Measurements from ENCODE around the gene RNF180.
"Not testable (repeated sequence)": the region's sequence is repeated elsewhere in the genome, so short reads cannot be mapped to it uniquely, and the experiment has no call there.

The RNF180 gene

DNA sequence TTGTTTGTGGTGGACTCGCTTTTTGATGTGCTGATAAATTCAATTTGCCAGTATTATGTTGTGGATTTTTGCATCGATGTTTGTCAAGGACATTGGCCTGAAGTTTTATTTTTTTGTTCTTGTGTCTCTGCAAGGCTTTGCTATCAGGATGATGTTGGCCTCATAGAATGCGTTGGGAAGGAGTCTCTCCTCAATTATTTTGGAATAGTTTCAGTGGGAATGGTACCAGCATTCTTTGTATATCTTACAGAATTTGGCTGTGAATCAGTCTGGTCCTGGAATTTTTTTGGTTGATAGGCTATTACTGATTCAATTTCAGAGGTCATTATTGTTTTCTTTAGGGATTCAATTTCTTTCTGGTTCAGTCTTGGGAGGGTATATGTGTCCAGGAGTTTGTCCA lies 198.8 kb downstream of the RNF180 start:
- Histone ChIP-seq H3K27ac (ENCODE audit: low read length) (no peak overlapping the region), H3K9me3 (ENCODE audit: control insufficient read depth in 2 of 2, low read length in 2 of 2) (peaks cover 0 to 5% of the 10 kb centered on the region in 2 donors), H3K36me3 (ENCODE audit: control insufficient read depth in 2 of 2, insufficient read depth in 2 of 2, low read length in 2 of 2) (no peaks in the 10 kb centered on the region), H3K4me3 (ENCODE audit: low read length in 2 of 2) (no peak overlapping the region), H3K27me3 (ENCODE audit: control insufficient read depth in 1 of 2, insufficient read depth in 2 of 2, low read length in 2 of 2) (no peaks in the 10 kb centered on the region), H3K9ac (ENCODE audit: low read length in 2 of 2) (no peak overlapping the region), H3K4me1 (ENCODE audit: control insufficient read depth, insufficient read depth, low read length) (no peaks in the 10 kb centered on the region)

DNA sequence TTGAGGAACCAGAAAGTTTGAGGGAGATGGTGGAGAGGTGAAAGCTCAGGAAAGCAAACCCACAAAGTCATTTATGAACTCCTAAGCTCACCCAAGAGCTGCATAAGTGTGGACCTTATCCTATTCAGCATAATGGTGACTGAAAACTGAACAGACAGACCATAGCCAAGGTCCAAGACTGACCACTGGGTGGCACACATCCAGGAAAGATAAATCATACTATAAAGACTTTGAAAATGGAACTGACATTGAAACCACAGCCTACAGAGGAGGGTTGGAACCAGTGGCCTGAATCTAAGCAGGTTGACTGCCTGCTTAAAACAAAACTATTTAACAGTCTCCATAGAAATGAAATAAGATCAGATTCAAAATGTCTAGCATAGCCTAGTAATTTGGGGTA lies 219.1 kb downstream of the RNF180 start:
- Histone ChIP-seq H3K27ac (ENCODE audit: low read length) (no peak overlapping the region), H3K36me3 (ENCODE audit: control insufficient read depth in 2 of 2, insufficient read depth in 2 of 2, low read length in 2 of 2) (no peaks in the 10 kb centered on the region), H3K9me3 (ENCODE audit: control insufficient read depth in 2 of 2, low read length in 2 of 2) (peaks cover 0 to 4% of the 10 kb centered on the region in 2 donors), H3K9ac (ENCODE audit: low read length in 2 of 2) (no peak overlapping the region), H3K4me3 (ENCODE audit: low read length in 2 of 2) (no peak overlapping the region), H3K27me3 (ENCODE audit: control insufficient read depth in 1 of 2, insufficient read depth in 2 of 2, low read length in 2 of 2) (no peaks in the 10 kb centered on the region), H3K4me1 (ENCODE audit: control insufficient read depth, insufficient read depth, low read length) (no peaks in the 10 kb centered on the region)

DNA sequence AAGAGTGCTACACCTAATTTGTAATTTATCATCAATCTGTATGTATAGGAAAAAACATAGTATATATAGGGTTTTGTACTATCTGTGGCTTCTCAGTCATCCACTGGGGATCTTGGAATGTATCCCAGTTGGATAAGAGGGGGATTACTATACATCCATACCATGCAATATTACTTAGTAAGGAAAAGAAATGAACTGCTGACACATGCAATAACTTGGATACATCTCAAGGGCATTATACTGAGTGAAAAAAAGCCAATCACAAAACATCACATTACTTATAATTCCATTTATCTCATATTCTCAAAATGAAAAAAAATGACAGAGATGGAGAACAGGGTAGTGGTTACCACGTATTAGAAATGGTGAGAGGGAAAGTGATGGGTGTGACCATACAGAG lies 231.9 kb downstream of the RNF180 start:
- H3K4me3 ChIP-seq (ENCODE audit: low read length in 2 of 2) = no peak overlapping the region

DNA sequence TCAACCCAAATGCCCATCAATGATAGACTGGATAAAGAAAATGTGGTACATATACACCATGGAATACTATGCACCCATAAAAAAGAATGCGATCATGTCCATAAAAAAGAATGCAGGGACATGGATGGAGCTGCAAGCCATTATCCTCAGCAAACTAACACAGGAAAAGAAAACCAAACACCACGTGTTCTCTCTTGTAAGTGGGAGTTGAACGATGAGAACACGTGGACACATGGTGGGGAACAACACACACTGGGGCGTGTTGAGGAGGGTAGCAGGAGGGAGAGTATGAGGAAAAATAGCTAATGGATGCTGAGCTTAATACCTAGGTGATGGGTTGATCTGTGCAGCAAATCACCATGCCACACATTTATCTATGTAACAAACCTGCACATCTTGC lies 233.1 kb downstream of the RNF180 start:
- H3K4me1 ChIP-seq (ENCODE audit: control insufficient read depth, insufficient read depth, low read length); H3K9me3 ChIP-seq (ENCODE audit: control insufficient read depth in 2 of 2, low read length in 2 of 2): not testable (repeated sequence)

More for the DNA sequence above, 231.9 kb downstream of the RNF180 start:
- Histone ChIP-seq H3K9me3 (ENCODE audit: control insufficient read depth in 2 of 2, low read length in 2 of 2) (peaks cover 0 to 3% of the 10 kb centered on the region in 2 donors), H3K27ac (ENCODE audit: low read length) (no peak overlapping the region), H3K4me1 (ENCODE audit: control insufficient read depth, insufficient read depth, low read length) (no peaks in the 10 kb centered on the region), H3K36me3 (ENCODE audit: control insufficient read depth in 2 of 2, insufficient read depth in 2 of 2, low read length in 2 of 2) (no peaks in the 10 kb centered on the region), H3K9ac (ENCODE audit: low read length in 2 of 2) (no peak overlapping the region), H3K27me3 (ENCODE audit: control insufficient read depth in 1 of 2, insufficient read depth in 2 of 2, low read length in 2 of 2) (no peaks in the 10 kb centered on the region)

DNA sequence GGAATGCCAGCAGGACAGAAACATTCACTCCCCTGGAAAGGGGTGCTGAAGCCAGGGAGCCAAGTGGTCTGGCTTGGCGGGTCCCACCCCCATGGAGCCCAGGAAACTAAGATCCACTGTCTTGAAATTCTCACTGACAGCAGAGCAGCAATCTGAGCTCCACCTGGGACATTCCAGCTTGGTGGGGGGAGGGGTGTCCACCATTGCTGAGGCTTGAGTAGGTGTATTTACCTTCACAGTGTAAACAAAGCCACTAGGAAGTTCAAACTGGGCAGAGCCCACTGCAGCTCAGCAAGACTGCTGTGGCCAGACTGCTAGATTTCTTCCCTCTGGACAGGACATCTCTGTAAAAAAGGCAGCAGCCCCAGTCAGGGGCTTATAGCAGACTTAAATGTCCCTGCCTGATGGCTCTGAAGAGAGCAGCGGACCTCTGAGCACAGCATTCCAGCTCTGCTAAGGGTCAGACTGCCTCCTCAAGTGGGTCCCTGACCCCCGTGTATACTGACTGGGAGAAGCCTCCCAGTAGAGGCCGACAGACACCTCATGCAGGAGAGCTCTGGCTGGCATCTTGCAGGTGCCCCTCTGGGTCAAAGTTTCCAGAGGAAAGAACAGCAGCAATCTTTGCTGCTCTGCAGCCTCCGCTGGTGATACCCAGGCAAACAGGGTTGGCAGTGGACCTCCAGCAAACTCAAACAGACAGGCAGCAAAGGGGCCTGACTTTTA lies 241.6 kb downstream of the RNF180 start:
- not testable (repeated sequence) for H3K4me3 ChIP-seq (ENCODE audit: low read length in 2 of 2); H3K4me1 ChIP-seq (ENCODE audit: control insufficient read depth, insufficient read depth, low read length); H3K9ac ChIP-seq (ENCODE audit: low read length in 2 of 2); H3K36me3 ChIP-seq (ENCODE audit: control insufficient read depth in 2 of 2, insufficient read depth in 2 of 2, low read length in 2 of 2); H3K27me3 ChIP-seq (ENCODE audit: control insufficient read depth in 1 of 2, insufficient read depth in 2 of 2, low read length in 2 of 2); H3K27ac ChIP-seq (ENCODE audit: low read length); H3K9me3 ChIP-seq (ENCODE audit: control insufficient read depth in 2 of 2, low read length in 2 of 2)

More for the DNA sequence above, 233.1 kb downstream of the RNF180 start:
- not testable (repeated sequence) for H3K27me3 ChIP-seq (ENCODE audit: control insufficient read depth in 1 of 2, insufficient read depth in 2 of 2, low read length in 2 of 2); H3K9ac ChIP-seq (ENCODE audit: low read length in 2 of 2); H3K36me3 ChIP-seq (ENCODE audit: control insufficient read depth in 2 of 2, insufficient read depth in 2 of 2, low read length in 2 of 2); H3K27ac ChIP-seq (ENCODE audit: low read length); H3K4me3 ChIP-seq (ENCODE audit: low read length in 2 of 2)

DNA sequence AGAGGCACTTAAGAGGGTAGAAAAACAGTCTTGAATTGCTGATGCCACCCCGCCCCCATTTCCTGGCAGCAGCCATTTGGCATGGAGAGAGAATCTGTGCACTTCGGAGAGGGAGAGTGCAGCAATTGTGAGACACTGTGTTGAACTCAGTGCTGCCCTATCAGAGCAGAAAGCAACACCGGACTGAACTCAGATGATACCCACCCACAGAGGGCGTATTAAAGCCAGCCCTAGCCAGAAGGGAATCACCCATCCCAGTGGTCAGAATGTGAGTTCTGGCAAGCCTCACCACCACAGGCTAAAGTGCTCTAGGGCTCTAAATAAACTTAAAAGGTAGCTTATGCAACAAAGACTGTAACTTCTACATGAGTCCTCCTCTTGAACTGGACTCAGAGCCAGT lies 251.7 kb downstream of the RNF180 start:
- Histone ChIP-seq H3K9me3 (ENCODE audit: control insufficient read depth in 2 of 2, low read length in 2 of 2) (no peaks in the 10 kb centered on the region), H3K27ac (ENCODE audit: low read length) (no peak overlapping the region), H3K9ac (ENCODE audit: low read length in 2 of 2) (no peak overlapping the region), H3K4me1 (ENCODE audit: control insufficient read depth, insufficient read depth, low read length) (no peaks in the 10 kb centered on the region), H3K27me3 (ENCODE audit: control insufficient read depth in 1 of 2, insufficient read depth in 2 of 2, low read length in 2 of 2) (no peaks in the 10 kb centered on the region), H3K4me3 (ENCODE audit: low read length in 2 of 2) (no peak overlapping the region), H3K36me3 (ENCODE audit: control insufficient read depth in 2 of 2, insufficient read depth in 2 of 2, low read length in 2 of 2) (no peaks in the 10 kb centered on the region)

DNA sequence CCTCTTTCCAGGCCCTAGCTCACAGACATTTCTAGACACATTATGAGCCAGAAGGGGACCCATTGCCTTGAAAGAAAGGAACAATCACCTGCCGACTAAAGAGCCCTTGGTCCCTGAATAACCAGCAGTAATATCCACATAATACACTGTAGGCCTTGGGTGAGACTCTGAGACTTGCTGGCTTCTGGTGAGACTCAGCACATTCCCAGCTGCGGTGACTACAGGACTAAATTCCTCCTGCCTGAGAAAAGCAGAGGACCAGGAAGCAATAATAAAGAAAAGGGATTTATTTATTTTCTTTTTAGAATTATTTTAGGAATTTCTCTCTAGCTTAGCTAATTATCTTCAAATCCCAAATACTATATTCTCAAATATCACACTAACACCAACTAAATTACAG lies 252.4 kb downstream of the RNF180 start:
- H3K27ac ChIP-seq (ENCODE audit: low read length) = no peak overlapping the region
- no peaks in the 10 kb centered on the region for H3K9me3 ChIP-seq (ENCODE audit: control insufficient read depth in 2 of 2, low read length in 2 of 2)
- H3K4me1 ChIP-seq (ENCODE audit: control insufficient read depth, insufficient read depth, low read length) = no peaks in the 10 kb centered on the region
- no peak overlapping the region for H3K4me3 ChIP-seq (ENCODE audit: low read length in 2 of 2)
- H3K9ac ChIP-seq (ENCODE audit: low read length in 2 of 2) = no peak overlapping the region
- H3K36me3 ChIP-seq (ENCODE audit: control insufficient read depth in 2 of 2, insufficient read depth in 2 of 2, low read length in 2 of 2) = no peaks in the 10 kb centered on the region
- no peaks in the 10 kb centered on the region for H3K27me3 ChIP-seq (ENCODE audit: control insufficient read depth in 1 of 2, insufficient read depth in 2 of 2, low read length in 2 of 2)
